GM12892 (cell line): ENCODE measurements around the gene MAOA.

Source experiments
- POLR2A ChIP-seq: IDR thresholded peaks from 2 replicates; pipeline ENCODE4 v1.6.1; 2011; ENCODE audit warnings: low read depth, low read length, control low read depth
- POLR2AphosphoS5 ChIP-seq: IDR thresholded peaks from 2 replicates; pipeline ENCODE4 v1.6.1; 2011; ENCODE audit warnings: low read depth, low read length, control low read depth
- TAF1 ChIP-seq: IDR thresholded peaks from 2 replicates; pipeline ENCODE4 v1.6.1; 2011; ENCODE audit warnings: low read depth, mild to moderate bottlenecking, control low read depth, low read length, borderline replicate concordance

DNA sequence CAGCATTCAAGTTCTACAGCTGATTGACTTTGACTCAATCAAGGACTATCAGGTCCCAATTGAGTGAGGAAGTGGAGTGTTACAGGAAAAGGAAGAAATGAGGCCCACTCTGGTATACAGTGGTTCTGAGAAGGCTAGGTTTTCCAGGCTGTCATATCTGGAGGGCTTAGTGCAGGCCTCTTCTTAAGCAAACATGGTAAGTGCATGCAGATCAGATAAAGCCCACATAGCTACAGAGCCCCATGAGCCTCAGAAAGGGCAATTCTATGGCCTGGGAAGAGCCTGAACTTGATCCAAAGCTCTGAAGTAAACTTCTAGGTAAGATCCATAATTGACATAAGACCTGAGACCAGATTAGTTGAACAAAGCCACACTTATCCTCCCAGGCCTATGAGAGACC, 29.0 kb upstream of the MAOA start:
- no peak for TF ChIP-seq POLR2A
- no peak for TF ChIP-seq TAF1
- no peak for TF ChIP-seq POLR2AphosphoS5
